ENCODE results near the gene USP24. TPM values are rescaled to one million over a fixed set of nuclear protein-coding genes. Genes with fewer than 3 reads are reported as not detected.

USP24 gene
- polyA plus RNA-seq, 1 of the 3 experiments (the other 2 are of a cell fraction), result 8.1 TPM

GRCh38 chr1:55179177-55179835 lies 35.9 kb downstream of the USP24 start:
- ChIA-PET CTCF (interaction anchor here (0.8 to 1.4 kb wide), 2 partner anchors 38 to 158 kb away, joined by 3 to 4 read pairs; no protein-coding TSS in a partner anchor), POLR2A (no interaction called here)
- Histone ChIP-seq H2AFZ (ENCODE audit: low read depth) (no peak overlapping the region), H3K9me2 (no peaks in the 10 kb centered on the region), H3K27me3 (ENCODE audit: insufficient read depth) (no peaks in the 10 kb centered on the region), H3K4me3 (ENCODE audit: low read depth in 2 of 2, low read length in 1 of 2) (no peak overlapping the region), H3F3A (replicated peaks; ENCODE audit: insufficient read depth) (no peaks in the 10 kb centered on the region), H3K9me3 (peaks cover 8% of the 10 kb centered on the region), H3K4me1 (ENCODE audit: control insufficient read depth in 1 of 2, insufficient read depth in 2 of 2, low read depth in 1 of 2, low read length in 1 of 2) (no peaks in the 10 kb centered on the region), H4K20me1 (ENCODE audit: insufficient read depth) (peaks cover 5% of the 10 kb centered on the region), H3K9ac (no peak overlapping the region), H3K79me2 (ENCODE audit: insufficient read depth) (peaks cover 69% of the 10 kb centered on the region), H3K4me2 (no peak overlapping the region), H3K36me3 (replicated peaks in 1 of 2; ENCODE audit: control insufficient read depth in 1 of 2, insufficient read depth in 2 of 2, low read length in 1 of 2) (peaks cover 12 to 27% of the 10 kb centered on the region in 2 experiments), H3K27ac (ENCODE audit: low read depth in 2 of 2, low read length in 1 of 2) (no peak overlapping the region)
- WGBS (ENCODE audit: low lambda C conversion rate), result 97% methylated on average over 3 of the region's 3 CpGs
- DNase-seq, result no peak
- TF ChIP-seq MXI1 (IDR thresholded peaks at IDR 0.05; ENCODE audit: low read depth, low read length) (no peak), SIN3A (IDR thresholded peaks at IDR 0.05; ENCODE audit: borderline replicate concordance, low read depth, low read length) (no peak), MAX (IDR thresholded peaks at IDR 0.05; ENCODE audit: low read depth) (no peak), YY1 (IDR thresholded peaks at IDR 0.05; ENCODE audit: low read depth) (no peak), NFIC (IDR thresholded peaks at IDR 0.05; ENCODE audit: borderline replicate concordance) (no peak), RAD21 (IDR thresholded peaks at IDR 0.05; ENCODE audit: low read length) (no peak), MEF2A (IDR thresholded peaks at IDR 0.05; ENCODE audit: borderline replicate concordance, low read depth) (no peak), PBX3 (IDR thresholded peaks at IDR 0.05) (no peak), ELF1 (IDR thresholded peaks at IDR 0.05) (no peak), USF2 (IDR thresholded peaks at IDR 0.05; ENCODE audit: borderline replicate concordance, low read depth, low read length) (no peak), CTCF (IDR thresholded peaks at IDR 0.05) (no peak), NRF1 (IDR thresholded peaks at IDR 0.05; ENCODE audit: low read depth, low read length) (no peak), RFX5 (IDR thresholded peaks at IDR 0.05; ENCODE audit: low read length) (no peak), FOXM1 (IDR thresholded peaks at IDR 0.05; ENCODE audit: low read depth) (no peak)

- Histone ChIP-seq H3K9me2 (no peaks in the 10 kb centered on the region), H3K9ac (no peak overlapping the region), H3K4me1 (ENCODE audit: control insufficient read depth in 1 of 2, insufficient read depth in 2 of 2, low read depth in 1 of 2, low read length in 1 of 2) (peaks cover 0 to 2% of the 10 kb centered on the region in 2 experiments; a peak in 2 of 4 replicates), H3K4me2 (no peak overlapping the region), H4K20me1 (ENCODE audit: insufficient read depth) (no peaks in the 10 kb centered on the region), H3K36me3 (replicated peaks in 1 of 2; ENCODE audit: control insufficient read depth in 1 of 2, insufficient read depth in 2 of 2, low read length in 1 of 2) (peaks cover 50% of the 10 kb centered on the region in 2 experiments), H3K4me3 (ENCODE audit: low read depth in 2 of 2, low read length in 1 of 2) (no peak overlapping the region), H3K27ac (ENCODE audit: low read depth in 2 of 2, low read length in 1 of 2) (no peak overlapping the region), H3F3A (replicated peaks; ENCODE audit: insufficient read depth) (no peaks in the 10 kb centered on the region), H3K79me2 (ENCODE audit: insufficient read depth) (peaks cover 17% of the 10 kb centered on the region), H3K9me3 (no peaks in the 10 kb centered on the region), H3K27me3 (ENCODE audit: insufficient read depth) (no peaks in the 10 kb centered on the region), H2AFZ (ENCODE audit: low read depth) (no peak overlapping the region)
- DNase-seq, result no peak
- ChIA-PET POLR2A (no interaction called here), CTCF (no interaction called here)
- 98% methylated on average over 3 of the region's 3 CpGs for WGBS (ENCODE audit: low lambda C conversion rate)
- TF ChIP-seq CHD2 (IDR thresholded peaks at IDR 0.05; ENCODE audit: low read length, partially characterized antibody) (no peak), ZBTB33 (IDR thresholded peaks at IDR 0.05; ENCODE audit: borderline replicate concordance, low read depth) (no peak), USF2 (IDR thresholded peaks at IDR 0.05; ENCODE audit: borderline replicate concordance, low read depth, low read length) (no peak), RXRA (IDR thresholded peaks at IDR 0.05; ENCODE audit: borderline replicate concordance, low read depth) (no peak), ELF1 (IDR thresholded peaks at IDR 0.05) (no peak), TCF12 (IDR thresholded peaks at IDR 0.05) (no peak), FOXJ3 (CRISPR knock-in tag; IDR thresholded peaks at IDR 0.05) (no peak), SIN3A (IDR thresholded peaks at IDR 0.05; ENCODE audit: borderline replicate concordance, low read depth, low read length) (no peak), YY1 (IDR thresholded peaks at IDR 0.05; ENCODE audit: low read depth) (no peak), FOSL2 (IDR thresholded peaks at IDR 0.05; ENCODE audit: borderline replicate concordance, low read depth) (no peak), GATA2 (CRISPR knock-in tag; IDR thresholded peaks at IDR 0.05) (no peak), MEF2A (IDR thresholded peaks at IDR 0.05; ENCODE audit: borderline replicate concordance, low read depth) (no peak)
Observed at GRCh38 chr1:55172687-55173086, 42.5 kb downstream of the USP24 start.
